SK-MEL-5 (cell line): ENCODE data around the gene ZBTB18. TPM values are rescaled to one million over a fixed set of nuclear protein-coding genes. Genes with fewer than 3 reads are reported as not detected.

ENCODE experiments used
- DNase-seq: peaks from one replicate; pipeline ENCODE4 v3.0.0-alpha.2; 2016; ENCODE audit warnings: low read depth, low spot score
- in situ Hi-C: cut with HindIII; loops from 2 replicates; pipeline ENCODE4 v1.10.0; 2016; ENCODE audit warnings: low sequenced_read_pairs, high pct_unique_total_duplicates, low pct_unique_long_range_greater_than_20kb
- total RNA-seq: library from RNA; depleted of rRNA; stranded (reverse); fragments of >200 nt; shearing (Covaris generic); gene quantifications from 2 replicates; pipeline ENCODE4 v1.2.3, GENCODE V29; 2014

Gene ZBTB18
- total RNA-seq, 1 experiment from 2014 or later, result 11.4 TPM

DNA sequence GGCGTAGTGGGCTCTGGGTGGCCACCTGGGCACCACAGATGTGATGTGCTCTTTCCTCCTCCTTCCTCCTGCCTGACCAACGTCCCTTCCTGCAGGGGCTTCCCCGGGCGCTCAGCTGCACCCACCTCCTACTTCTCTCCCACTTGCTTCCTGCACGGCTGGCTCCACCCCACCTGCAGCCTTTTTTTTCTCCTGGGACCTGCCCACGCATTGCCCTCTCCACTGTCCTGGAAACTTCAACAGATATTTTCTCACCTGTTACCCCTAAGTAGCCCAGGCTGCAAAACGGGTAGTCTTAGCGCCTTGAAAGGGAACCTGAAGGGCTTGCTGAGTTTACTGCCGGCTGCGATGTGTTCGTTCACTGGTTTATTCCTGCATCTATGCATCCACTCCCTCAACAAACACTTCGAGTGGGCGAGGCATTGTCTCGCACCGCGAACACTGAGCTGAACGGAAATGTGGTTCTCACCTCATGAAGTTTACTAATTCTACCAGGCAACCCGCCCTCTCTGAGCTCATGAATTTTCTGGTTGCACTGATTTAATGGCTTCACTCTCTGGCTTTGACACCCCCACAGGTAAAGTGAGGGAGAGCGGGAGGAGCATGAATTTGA lies 23.6 kb downstream of the ZBTB18 start:
- no peak for DNase-seq
- in situ Hi-C loops, result no loop called here

DNA sequence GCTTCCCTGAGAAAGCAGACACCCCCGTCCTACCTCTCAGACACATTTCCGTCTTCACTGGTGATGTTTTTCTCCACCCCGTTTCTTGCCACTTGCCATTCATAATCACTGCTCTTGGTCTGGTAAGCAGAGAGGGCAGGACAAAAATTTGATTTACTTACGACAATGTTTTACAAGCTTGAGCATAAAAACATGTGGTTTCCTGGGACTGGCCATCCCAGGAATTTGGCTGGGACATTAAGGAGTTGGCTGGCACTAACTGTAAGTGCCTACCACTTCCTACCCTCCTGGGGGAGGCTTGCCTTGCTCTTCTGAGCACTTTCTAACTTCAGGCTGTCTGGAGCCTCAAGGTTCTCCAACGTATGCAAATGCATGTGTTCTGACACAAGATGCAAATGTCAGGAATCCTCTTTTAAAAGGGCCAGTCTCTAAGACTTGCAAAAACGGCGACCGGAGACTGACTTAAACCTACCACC lies 24.2 kb downstream of the ZBTB18 start:
- in situ Hi-C loops, result no loop called here
- DNase-seq, result no peak

DNA sequence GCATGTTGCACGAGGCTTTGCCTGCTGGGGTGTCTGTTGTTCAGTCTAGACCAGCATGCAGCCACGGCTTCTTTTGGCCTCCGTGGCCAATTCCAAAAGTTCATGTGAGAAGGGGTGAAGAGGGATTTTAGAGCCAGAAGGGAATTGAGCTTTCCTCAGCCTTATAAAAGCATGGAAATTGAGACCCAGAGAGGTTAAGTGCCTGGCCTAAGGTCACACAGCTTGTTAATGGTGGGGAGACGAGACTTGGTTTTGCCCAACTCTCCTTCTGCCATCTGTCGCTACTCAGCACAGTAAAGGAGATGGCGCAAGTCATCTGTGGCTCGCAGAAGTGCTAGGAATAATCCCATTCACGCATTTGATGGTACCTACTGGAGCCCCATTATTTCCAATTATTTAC lies 25.7 kb downstream of the ZBTB18 start:
- no peak for DNase-seq
- in situ Hi-C loops, result no loop called here

DNA sequence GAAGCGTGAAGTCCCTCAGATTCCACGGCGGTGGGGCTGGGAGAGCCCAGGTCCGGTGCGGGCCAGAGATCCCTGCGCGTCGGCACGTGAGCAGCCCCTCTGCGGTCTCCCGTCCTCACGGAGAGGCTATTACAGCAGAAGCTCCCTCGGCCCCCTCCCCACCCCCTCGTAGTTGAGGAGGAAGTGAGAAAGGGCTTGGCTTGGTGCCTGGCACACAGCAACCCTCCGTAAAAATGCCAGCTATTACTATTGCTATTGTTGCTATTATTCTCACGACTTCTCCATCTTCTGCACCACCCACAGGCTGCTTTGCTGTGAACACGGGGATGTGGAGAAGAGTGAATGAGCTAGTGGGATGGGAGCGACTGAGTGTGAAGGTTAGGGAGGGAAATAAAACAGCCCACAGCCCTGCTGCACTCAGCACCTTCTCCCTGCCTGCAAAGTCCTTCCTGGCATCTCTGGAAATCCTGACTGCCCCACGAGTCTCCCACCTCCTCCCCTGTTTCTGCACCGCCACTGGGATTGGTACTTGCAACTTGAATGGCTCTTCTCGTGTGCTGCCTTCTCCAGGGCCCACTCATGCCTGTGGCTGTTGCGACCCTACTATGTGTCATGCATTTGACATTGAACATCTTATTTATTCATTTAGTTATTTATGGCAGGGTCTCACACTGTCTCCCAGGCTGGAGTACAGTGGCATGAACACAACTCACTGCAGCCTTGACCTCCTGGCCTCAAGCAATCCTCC lies 26.6 kb downstream of the ZBTB18 start:
- in situ Hi-C loops, result no loop called here
- DNase-seq, result no peak

DNA sequence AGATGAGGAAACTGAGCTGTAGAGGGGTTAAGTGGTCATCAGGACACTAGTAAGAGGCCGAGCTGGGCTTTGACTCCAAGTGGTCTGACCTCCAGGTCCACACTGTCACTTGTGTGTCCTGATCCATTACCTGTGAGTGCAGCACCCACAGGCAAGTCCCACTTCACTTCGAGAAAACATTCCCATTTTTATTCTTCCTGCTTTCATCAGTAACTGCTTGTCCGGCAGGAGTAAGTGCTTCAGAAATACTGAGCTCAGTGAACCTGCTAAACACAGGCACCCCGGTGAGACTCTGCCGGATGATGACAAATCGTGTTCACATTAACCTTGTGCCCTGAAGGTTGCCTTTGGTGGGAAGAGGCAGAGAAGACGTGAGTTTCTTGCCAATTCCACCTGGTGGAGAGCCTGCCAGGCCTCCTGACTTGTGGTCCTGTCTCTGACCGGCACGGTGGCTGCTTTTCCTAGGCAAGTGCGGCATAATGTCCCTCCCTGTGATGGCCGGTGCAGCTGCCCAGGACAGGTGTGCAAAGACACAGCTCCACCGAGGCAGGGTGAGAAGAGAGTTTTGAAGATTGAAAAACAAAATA lies 29.4 kb downstream of the ZBTB18 start:
- no peak for DNase-seq

DNA sequence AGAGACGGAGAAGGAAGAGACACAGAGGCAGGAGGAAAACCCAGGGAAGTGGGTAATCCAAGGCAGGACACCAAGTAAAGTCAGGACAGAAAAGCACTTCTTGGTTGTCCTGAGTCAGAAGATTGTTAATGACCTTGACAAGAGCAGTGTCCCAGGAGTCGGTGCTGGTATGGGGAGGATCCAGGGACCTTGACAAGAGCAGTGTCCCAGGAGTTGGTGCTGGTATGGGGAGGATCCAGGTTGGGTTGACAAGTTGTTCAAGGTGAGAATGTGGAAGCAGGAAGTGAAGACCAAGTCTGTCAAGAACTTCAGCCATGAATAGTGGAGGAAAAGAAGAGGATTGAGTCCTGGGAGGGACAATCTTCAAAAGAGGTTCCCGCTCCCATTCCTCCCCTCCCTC lies 31.9 kb downstream of the ZBTB18 start:
- in situ Hi-C loops, result no loop called here

More for the DNA sequence above, 29.4 kb downstream of the ZBTB18 start:
- in situ Hi-C loops, result no loop called here

DNA sequence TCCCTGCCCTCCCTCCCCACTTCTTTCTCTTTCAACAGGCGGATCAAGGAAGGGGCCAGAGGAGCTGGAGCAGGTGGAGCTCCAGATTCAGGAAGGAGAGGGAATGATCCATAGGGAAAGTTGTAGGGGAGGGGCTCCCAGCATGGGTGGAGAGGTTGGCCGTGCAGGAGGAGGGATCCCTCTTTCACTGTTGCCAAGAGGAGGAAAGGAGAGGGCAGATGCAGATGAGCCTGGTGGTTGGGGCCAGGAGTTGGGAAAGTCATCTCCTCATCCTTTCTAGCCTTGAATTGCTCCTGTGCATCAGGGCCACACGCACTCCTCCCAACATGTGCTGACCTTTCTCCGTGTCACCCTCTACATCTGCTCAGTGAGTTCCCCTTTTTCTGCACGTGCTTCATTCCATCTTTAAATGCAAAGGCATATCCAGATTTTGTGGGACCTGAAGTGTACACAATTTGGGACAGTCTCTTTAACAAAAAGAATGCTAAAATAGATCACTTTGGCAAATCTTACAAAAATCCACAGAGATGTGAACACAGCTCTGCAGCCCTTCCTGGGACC lies 32.4 kb downstream of the ZBTB18 start:
- DNase-seq, result no peak
- in situ Hi-C loops, result no loop called here

More for the DNA sequence above, 31.9 kb downstream of the ZBTB18 start:
- no peak for DNase-seq

DNA sequence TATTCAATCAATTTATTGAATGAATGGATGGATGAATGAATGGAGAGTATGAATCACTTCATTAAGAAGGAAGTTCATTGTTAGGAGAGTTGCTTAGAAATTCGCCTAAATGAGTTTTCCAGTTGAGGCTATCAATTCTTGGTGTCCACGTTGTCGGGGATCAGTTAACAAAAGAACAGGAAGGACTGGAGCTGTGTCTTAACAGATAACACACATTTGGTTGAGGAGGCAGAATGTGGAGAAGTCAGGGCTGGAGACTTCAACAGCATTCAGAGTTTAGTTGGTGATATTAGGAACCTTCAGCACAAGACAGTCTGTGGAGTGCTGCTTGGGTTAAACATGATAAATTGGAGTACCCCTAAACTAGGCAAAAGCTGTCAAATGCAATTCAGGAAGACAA lies 33.7 kb downstream of the ZBTB18 start:
- DNase-seq, result no peak
- in situ Hi-C loops, result no loop called here

DNA sequence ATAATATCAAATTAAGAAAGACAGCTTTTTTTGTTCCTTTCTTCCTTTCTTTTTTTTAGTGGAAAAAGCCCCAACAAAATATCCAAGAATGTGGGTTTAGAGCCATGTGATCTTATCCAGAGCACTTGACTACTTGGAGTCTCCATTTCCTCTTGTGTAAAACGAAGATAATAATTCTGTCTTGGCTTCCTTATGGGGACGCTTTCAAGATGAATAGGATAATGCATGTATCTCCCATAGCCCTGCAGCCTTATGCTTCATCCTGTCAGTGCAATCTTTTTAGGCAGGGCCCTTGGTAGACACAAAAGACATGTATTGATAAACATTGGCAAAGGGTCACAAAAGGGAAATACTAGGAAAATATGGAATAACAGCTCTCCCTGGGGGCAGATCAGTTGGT lies 34.8 kb downstream of the ZBTB18 start:
- in situ Hi-C loops, result no loop called here
- no peak for DNase-seq

DNA sequence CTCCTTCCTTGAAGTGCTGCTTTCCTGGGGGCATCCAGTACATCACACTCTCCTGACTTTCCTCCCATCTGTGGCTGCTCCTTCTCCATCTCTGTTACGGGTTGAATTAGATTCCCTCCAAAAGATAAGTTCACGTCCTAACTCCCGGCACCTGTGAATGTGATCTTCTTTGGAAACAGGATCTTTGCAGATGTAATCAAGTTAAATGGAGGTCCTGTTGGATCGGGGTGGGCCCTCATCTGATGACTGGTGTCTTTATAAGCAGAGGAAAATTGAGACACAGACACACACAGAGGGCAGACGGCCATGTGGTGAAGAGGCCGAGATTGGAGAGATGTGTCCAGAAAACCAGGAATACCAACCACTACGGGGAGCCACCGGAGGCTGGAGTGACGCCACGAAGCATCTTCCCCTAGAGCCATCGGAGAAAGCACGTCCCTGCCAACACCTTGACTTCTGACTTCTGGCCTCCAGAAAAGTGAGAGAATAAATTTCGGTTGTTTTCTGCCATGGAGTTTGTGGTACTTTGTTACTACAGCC lies 36.0 kb downstream of the ZBTB18 start:
- in situ Hi-C loops, result no loop called here
- no peak for DNase-seq

DNA sequence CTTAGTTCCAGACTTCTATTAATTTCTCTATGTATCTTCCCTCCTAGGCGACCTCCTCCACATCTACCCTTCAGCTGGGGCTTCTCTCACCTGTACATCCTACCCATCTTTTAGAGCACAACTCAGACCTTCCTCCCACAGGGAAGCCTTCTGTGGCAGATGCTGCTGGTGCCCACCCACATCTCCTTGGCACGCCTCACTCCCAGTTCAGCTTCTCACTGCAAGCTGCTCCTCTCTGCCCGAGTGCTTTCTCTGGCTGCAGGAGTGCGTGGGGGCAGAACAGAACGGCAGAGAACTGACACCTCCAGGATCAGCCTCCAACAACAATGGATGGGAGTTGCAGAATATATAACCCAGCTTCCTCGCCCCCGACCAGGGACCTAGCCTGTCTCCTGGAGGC lies 36.5 kb downstream of the ZBTB18 start:
- in situ Hi-C loops, result no loop called here
- DNase-seq, result no peak

DNA sequence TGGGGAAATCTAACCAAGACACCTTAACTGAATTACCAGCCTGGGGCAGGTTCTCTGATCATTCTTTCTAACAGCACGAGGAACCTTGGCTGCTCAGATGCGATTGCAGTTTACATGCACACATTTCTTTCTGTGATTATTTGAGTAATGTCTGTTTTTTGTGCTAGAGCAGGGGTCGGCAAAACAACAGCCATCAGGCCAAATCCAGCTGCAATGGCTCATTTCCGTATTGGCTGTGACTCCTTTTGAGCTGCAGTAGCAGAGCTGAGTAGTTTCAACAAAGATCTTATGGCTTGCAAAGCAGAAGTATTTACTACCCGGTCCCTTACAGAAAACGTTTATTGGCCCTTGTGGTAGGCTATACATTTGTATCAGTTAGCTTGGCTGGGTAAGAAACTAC lies 37.1 kb downstream of the ZBTB18 start:
- no peak for DNase-seq
- in situ Hi-C loops, result no loop called here

DNA sequence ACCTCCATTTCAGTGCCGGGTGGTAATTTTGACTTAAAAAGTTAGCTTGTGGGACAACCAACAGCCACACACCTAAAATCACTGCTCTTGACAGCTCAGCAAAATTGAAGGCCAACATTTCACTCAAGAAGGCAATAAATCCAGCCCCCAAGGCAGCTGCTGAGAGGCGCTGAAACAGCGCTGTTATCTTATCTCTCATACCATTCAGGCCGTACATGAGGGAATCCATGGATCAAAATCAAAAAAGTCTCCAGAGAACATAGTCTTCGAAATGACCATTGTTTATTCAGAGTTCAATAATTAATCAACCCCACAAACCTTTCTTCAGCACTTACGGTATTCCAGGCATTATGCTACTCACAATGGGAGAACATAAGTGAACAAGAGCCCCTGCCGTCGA lies 38.5 kb downstream of the ZBTB18 start:
- DNase-seq, result no peak
- in situ Hi-C loops, result no loop called here

DNA sequence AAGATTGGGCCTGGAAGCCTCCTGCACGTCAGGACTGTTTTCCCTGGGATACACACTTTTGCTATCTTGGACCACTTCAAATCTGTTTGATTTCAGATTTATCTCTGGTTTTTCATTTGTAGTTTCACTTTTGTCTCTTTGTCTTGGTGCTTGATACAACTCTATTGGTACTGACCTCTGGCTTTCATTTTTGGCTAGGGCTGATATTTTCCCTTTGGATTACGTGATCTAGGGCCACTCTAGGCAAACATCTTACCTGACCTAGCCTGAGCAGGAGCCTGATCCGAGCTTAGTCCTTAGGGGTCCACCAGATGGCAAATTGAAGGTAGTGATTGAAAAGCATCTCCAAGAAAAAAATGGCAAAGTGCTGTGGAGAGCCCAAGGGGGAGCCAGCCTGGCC lies 39.6 kb downstream of the ZBTB18 start:
- no peak for DNase-seq
- in situ Hi-C loops, result no loop called here

DNA sequence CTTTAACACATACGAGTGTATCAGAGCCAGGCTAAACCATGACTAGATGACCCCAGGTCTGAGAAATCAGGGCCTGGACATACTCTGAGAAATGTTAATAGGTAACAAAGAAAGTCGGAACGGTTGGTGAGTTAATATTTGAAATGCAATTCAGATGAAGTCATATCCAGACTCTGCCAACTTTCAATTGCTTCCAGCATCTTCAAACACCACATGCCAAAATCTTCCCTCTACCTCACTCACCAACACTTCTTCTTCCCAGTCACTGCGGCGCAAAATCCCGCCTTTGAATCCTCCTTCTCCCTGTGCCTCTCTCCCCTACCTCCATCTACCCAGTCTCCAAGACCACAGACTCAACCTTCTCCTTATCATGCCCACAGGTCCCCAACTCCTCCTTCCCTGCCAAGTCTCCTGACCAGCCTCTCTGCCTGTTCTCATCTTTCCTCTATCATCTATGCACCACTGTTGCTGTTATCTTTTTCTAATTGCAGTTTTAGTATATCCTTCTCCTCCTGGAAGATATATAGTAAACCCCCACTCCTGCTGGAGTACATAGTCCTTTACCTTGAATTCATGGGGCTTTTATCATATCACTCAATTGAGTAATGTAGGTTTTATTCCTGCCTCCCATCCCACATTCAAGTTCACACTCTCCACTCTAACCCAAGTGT lies 41.3 kb downstream of the ZBTB18 start:
- no peak for DNase-seq
- in situ Hi-C loops, result no loop called here

DNA sequence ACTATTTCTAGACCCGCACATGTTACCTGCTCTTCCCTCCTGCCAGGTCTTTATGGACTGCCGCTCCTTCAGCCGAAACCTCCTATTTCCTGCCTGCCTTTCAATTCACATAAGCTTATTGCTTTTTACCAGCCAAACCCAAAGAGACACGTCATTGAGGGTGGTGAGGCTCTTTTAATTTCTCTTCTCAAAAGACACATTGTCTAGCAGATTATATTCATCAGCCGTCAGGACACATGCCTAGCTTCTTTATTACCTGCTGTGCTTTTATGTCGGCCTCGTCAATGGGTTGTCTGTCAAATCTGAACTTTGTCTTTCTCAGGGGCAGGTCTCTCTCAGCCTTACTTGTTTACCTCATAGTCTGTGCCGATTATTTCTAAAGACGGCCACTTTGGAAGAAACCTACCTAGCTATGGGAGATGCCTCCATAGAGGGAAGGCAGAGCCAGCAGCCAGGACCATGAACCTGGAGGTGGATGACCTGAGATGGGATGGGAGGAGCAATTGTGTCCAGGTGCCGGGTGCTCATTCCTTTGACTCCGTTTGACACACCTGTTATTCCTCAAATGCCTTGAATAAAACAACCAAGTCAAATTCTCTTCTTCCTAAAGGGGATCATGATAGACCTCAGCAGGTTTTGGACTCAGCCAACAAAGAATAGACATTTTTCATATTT lies 42.0 kb downstream of the ZBTB18 start:
- in situ Hi-C loops, result no loop called here
- DNase-seq, result peak; percentile 62

DNA sequence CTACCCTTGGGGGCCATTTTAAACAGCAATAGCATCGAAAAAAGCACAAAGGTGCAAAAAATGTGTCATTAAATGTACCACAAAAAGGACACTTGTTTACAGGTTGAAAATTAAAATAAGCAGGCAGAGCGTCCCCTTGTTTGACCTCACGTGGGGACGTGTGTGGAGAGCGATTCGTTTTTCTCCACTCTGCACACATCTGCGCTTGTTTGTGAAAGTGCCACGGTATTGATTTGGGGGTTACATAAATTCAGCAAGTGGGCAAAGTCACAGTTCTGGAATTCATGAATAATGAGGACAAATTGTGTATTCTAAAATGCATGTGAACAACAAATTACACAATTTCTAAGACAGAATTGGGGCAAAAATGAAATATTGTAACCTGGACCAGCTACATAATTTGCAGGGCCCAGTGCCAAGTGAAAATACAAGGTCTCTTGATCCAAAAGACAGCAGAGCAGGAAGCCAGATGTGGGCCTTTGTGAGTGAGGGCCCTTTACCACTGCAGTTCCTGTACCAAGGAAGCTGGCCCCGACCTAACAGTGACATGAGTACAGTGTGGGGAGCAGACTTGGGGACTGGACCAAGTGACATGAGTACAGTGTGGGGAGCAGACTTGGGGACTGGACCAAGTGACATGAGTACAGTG lies 43.9 kb downstream of the ZBTB18 start:
- in situ Hi-C loops, result no loop called here
- no peak for DNase-seq
